Neural progenitor cell (in vitro differentiated cells): ENCODE results near the gene C1QTNF3. TPM values are rescaled to one million over a fixed set of nuclear protein-coding genes. Genes with fewer than 3 reads are reported as not detected.
A peak's percentile ranks its signal among the peaks of the same experiment; 100 is the strongest.
"Not testable (repeated sequence)": the region's sequence is repeated elsewhere in the genome, so short reads cannot be mapped to it uniquely, and the experiment has no call there.

Source experiments
- DNase-seq: peaks from one replicate; pipeline ENCODE4 v3.0.0-alpha.2; 2016; ENCODE audit warnings: low spot score
- H2AFZ ChIP-seq: fragments of 200-600 bp; sonication (generic); replicated peaks from 2 replicates; pipeline ENCODE4 v1.6.1; 2016; ENCODE audit warnings: antibody characterized with exemption
- H3F3A ChIP-seq: fragments of 200-600 bp; sonication (generic); 2 replicates; pipeline ENCODE4 v1.6.1; 2016; ENCODE audit warnings: antibody characterized with exemption, low read depth
- H3K27ac ChIP-seq: fragments of 200-600 bp; sonication (generic); 2 replicates; pipeline ENCODE4 v1.5.1; 2016; ENCODE audit warnings: mild to moderate bottlenecking
- H3K27me3 ChIP-seq: fragments of 200-600 bp; sonication (generic); 2 replicates; pipeline ENCODE4 v1.6.1; 2016; ENCODE audit warnings: mild to moderate bottlenecking, moderate library complexity
- H3K36me3 ChIP-seq: fragments of 200-600 bp; sonication (generic); 2 replicates; pipeline ENCODE4 v1.5.1; 2016
- H3K4me1 ChIP-seq: fragments of 200-600 bp; sonication (generic); 2 replicates; pipeline ENCODE4 v1.6.1; 2016; ENCODE audit warnings: mixed run types
- H3K4me2 ChIP-seq: fragments of 200-600 bp; sonication (generic); 2 replicates; pipeline ENCODE4 v1.6.1; 2016
- H3K4me3 ChIP-seq: fragments of 200-600 bp; sonication (generic); 2 replicates; pipeline ENCODE4 v1.5.1; 2016
- H3K79me2 ChIP-seq: fragments of 200-600 bp; sonication (generic); 2 replicates; pipeline ENCODE4 v1.6.1; 2016; ENCODE audit warnings: low read depth
- H3K9ac ChIP-seq: fragments of 200-600 bp; sonication (generic); 2 replicates; pipeline ENCODE4 v1.6.1; 2016
- H3K9me3 ChIP-seq: fragments of 200-600 bp; sonication (generic); 2 replicates; pipeline ENCODE4 v1.5.1; 2016; ENCODE audit warnings: low read depth
- H4K20me1 ChIP-seq: fragments of 200-600 bp; sonication (generic); 2 replicates; pipeline ENCODE4 v1.6.1; 2016; ENCODE audit warnings: low read depth
- H3K27ac Mint-ChIP-seq: 3 replicates; pipeline ENCODE4 v1.8.0; 2021; ENCODE audit warnings: mixed read lengths
- H3K27me3 Mint-ChIP-seq: 2 replicates; pipeline ENCODE4 v1.8.0; 2022; ENCODE audit warnings: low read depth, mild to moderate bottlenecking, inconsistent platforms, moderate library complexity, mixed read lengths; ENCODE audit not compliant: insufficient read depth
- H3K36me3 Mint-ChIP-seq: 3 replicates; pipeline ENCODE4 v1.8.0; 2021; ENCODE audit warnings: mixed read lengths
- H3K4me1 Mint-ChIP-seq: 3 replicates; pipeline ENCODE4 v1.8.0; 2021; ENCODE audit warnings: mixed read lengths
- H3K4me3 Mint-ChIP-seq: 3 replicates; pipeline ENCODE4 v1.8.0; 2021; ENCODE audit warnings: mild to moderate bottlenecking, moderate library complexity, mixed read lengths
- H3K9me3 Mint-ChIP-seq: 3 replicates; pipeline ENCODE4 v1.8.0; 2020; ENCODE audit warnings: mixed read lengths
- EZH2 ChIP-seq: fragments of 200-600 bp; sonication (generic); IDR thresholded peaks from 2 replicates; pipeline ENCODE4 v1.6.1; 2017; ENCODE audit warnings: antibody characterized with exemption, mild to moderate bottlenecking, moderate library complexity
- EZH2phosphoT487 ChIP-seq: fragments of 200-600 bp; sonication (generic); IDR thresholded peaks from 2 replicates; pipeline ENCODE4 v1.6.1; 2017; ENCODE audit warnings: antibody characterized with exemption
- total RNA-seq: library from RNA; depleted of rRNA; stranded (reverse); fragments of >200 nt; gene quantifications from 2 replicates; pipeline ENCODE4 v1.2.3, GENCODE V29; 2015; ENCODE audit warnings: low replicate concordance
- TF ChIP-seq, protein P1 (sequence below): fragments of 200-600 bp; sonication (generic); IDR thresholded peaks from 2 replicates; pipeline ENCODE4 v1.5.1; 2017; ENCODE audit warnings: antibody characterized with exemption, mild to moderate bottlenecking

Gene C1QTNF3
- total RNA-seq, 1 donor from 2014 or later, result 4.8 TPM

DNA sequence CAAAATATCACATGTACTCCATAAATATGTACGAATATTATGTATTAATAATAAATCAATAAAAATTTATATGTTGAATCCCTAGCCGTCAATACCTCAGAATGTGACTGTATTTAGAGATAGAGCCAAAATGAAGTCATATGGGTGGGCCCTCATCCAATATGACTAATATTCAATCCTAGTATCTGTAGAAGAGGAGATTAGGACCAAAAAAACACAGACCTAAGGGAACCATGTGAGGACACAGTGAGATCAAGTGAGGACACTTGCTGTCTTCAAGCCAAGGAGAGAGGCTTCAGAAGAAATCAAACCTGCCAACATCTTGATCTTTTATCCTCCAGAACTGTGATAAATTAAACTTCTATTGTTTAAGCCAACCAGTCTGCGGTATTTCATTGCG is 31.5 kb downstream of the C1QTNF3 start:
- Histone ChIP-seq H3F3A (peaks cover 19% of the 10 kb centered on the region), H3K27ac (no peak overlapping the region), H4K20me1 (no peaks in the 10 kb centered on the region), H2AFZ (no peak overlapping the region), H3K9me3 (no peaks in the 10 kb centered on the region), H3K4me3 (no peak overlapping the region), H3K4me1 (peaks cover 15% of the 10 kb centered on the region), H3K27me3 (no peaks in the 10 kb centered on the region), H3K79me2 (peaks cover 9% of the 10 kb centered on the region), H3K36me3 (no peaks in the 10 kb centered on the region), H3K9ac (no peak overlapping the region), H3K4me2 (no peak overlapping the region)
- Mint-ChIP-seq H3K9me3 (no peaks in the 10 kb centered on the region), H3K4me3 (no peak overlapping the region), H3K36me3 (no peaks in the 10 kb centered on the region), H3K27me3 (peaks cover 2% of the 10 kb centered on the region), H3K27ac (no peak overlapping the region), H3K4me1 (peaks cover 22% of the 10 kb centered on the region)
- DNase-seq, result no peak
- TF ChIP-seq EZH2 (no peak), EZH2phosphoT487 (no peak)
- TF ChIP-seq, protein P1, sequence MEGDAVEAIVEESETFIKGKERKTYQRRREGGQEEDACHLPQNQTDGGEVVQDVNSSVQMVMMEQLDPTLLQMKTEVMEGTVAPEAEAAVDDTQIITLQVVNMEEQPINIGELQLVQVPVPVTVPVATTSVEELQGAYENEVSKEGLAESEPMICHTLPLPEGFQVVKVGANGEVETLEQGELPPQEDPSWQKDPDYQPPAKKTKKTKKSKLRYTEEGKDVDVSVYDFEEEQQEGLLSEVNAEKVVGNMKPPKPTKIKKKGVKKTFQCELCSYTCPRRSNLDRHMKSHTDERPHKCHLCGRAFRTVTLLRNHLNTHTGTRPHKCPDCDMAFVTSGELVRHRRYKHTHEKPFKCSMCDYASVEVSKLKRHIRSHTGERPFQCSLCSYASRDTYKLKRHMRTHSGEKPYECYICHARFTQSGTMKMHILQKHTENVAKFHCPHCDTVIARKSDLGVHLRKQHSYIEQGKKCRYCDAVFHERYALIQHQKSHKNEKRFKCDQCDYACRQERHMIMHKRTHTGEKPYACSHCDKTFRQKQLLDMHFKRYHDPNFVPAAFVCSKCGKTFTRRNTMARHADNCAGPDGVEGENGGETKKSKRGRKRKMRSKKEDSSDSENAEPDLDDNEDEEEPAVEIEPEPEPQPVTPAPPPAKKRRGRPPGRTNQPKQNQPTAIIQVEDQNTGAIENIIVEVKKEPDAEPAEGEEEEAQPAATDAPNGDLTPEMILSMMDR, result no peak

- H3K4me2 ChIP-seq, H3K27ac Mint-ChIP-seq, H3K4me3 Mint-ChIP-seq, H3K27ac ChIP-seq, H3K9ac ChIP-seq, H3K27me3 Mint-ChIP-seq, H4K20me1 ChIP-seq, H3K36me3 ChIP-seq, H2AFZ ChIP-seq, H3K9me3 ChIP-seq, H3K4me3 ChIP-seq, H3K27me3 ChIP-seq, H3K36me3 Mint-ChIP-seq, H3K9me3 Mint-ChIP-seq, DNase-seq: not testable (repeated sequence)
- H3K4me1 Mint-ChIP-seq, result peaks cover 36% of the 10 kb centered on the region
- Histone ChIP-seq H3K79me2 (peaks cover 15% of the 10 kb centered on the region), H3F3A (peaks cover 19% of the 10 kb centered on the region), H3K4me1 (peaks cover 26% of the 10 kb centered on the region)
Measured at GRCh38 chr5:34010146-34010545, 32.9 kb downstream of the C1QTNF3 start.

GRCh38 chr5:34009610-34010009 is 33.4 kb downstream of the C1QTNF3 start:
- H3K4me1 ChIP-seq, result peaks cover 26% of the 10 kb centered on the region
- no peaks in the 10 kb centered on the region for H4K20me1 ChIP-seq
- TF ChIP-seq, protein P1, result no peak
- TF ChIP-seq EZH2phosphoT487 (no peak), EZH2 (no peak)
- Mint-ChIP-seq H3K27ac (no peak overlapping the region), H3K27me3 (peaks cover 2% of the 10 kb centered on the region), H3K4me1 (peaks cover 38% of the 10 kb centered on the region), H3K36me3 (peaks cover 1% of the 10 kb centered on the region), H3K4me3 (no peak overlapping the region), H3K9me3 (no peaks in the 10 kb centered on the region)
- no peaks in the 10 kb centered on the region for H3K27me3 ChIP-seq
- no peaks in the 10 kb centered on the region for H3K36me3 ChIP-seq
- H3K79me2 ChIP-seq, result peaks cover 15% of the 10 kb centered on the region
- peaks cover 19% of the 10 kb centered on the region for H3F3A ChIP-seq
- no peak overlapping the region for H3K9ac ChIP-seq
- no peaks in the 10 kb centered on the region for H3K9me3 ChIP-seq
- DNase-seq, result no peak
- no peak overlapping the region for H3K4me2 ChIP-seq
- no peak overlapping the region for H3K4me3 ChIP-seq
- peak overlapping the region; percentile 93 for H3K27ac ChIP-seq
- no peak overlapping the region for H2AFZ ChIP-seq

DNA sequence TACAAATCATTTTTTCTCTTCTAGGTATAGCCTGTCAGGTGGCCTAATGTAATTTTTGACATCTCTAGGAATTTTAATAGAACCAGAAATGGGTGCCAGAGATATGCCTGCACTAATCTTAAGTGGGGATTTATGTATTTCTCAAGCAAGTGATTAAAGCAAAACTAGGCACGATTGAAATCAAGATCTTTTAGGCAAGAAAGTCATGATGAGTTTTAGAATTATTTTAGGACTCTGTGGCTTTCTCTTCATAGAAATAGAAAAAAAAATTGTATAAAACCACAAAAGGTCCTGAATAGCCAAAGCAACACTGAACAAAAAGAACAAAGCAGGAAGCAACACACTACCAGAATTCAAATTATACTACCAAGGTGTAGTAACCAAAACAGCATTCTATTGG is 34.2 kb downstream of the C1QTNF3 start:
- H3K9me3 ChIP-seq, result no peaks in the 10 kb centered on the region
- no peaks in the 10 kb centered on the region for H4K20me1 ChIP-seq
- H2AFZ ChIP-seq, result peak overlapping the region; percentile 66
- peaks cover 15% of the 10 kb centered on the region for H3K79me2 ChIP-seq
- TF ChIP-seq, protein P1, result no peak
- no peak for TF ChIP-seq EZH2phosphoT487
- peaks cover 2% of the 10 kb centered on the region for H3K27me3 Mint-ChIP-seq
- peak overlapping the region; percentile 93 for H3K27ac ChIP-seq
- H3K9me3 Mint-ChIP-seq, result no peaks in the 10 kb centered on the region
- H3K4me3 ChIP-seq, result peak overlapping the region; percentile 70
- no peaks in the 10 kb centered on the region for H3K36me3 ChIP-seq
- no peaks in the 10 kb centered on the region for H3K27me3 ChIP-seq
- H3K36me3 Mint-ChIP-seq, result peaks cover 7% of the 10 kb centered on the region
- peak overlapping the region; percentile 98 for H3K27ac Mint-ChIP-seq
- H3K9ac ChIP-seq, result no peak overlapping the region
- H3F3A ChIP-seq, result peaks cover 19% of the 10 kb centered on the region
- DNase-seq, result no peak
- H3K4me2 ChIP-seq, result peak overlapping the region; percentile 92
- H3K4me1 ChIP-seq, result peaks cover 26% of the 10 kb centered on the region
- H3K4me3 Mint-ChIP-seq, result peak overlapping the region; percentile 95
- peaks cover 39% of the 10 kb centered on the region for H3K4me1 Mint-ChIP-seq
